K562 (cell line): ENCODE data around the gene HSPA1L. TPM values are rescaled to one million over a fixed set of nuclear protein-coding genes. Genes with fewer than 3 reads are reported as not detected.

ENCODE experiments used
- ARHGAP35 ChIP-seq: fragments of 450-650 bp; IDR thresholded peaks from 2 replicates; pipeline ENCODE4 v1.6.1; 2018; ENCODE audit not compliant: partially characterized antibody
- CAMTA2 ChIP-seq: fragments of 250-450 bp; sonication (Bioruptor Pico); conservative IDR thresholded peaks from 2 replicates; pipeline ENCODE4 v1.5.1; 2022
- DDX20 ChIP-seq: fragments of 450-650 bp; IDR thresholded peaks from 2 replicates; pipeline ENCODE4 v1.6.1; 2016; ENCODE audit warnings: missing genetic modification characterization, low read depth, mild to moderate bottlenecking, missing compliant biosample characterization, moderate library complexity
- HEY1 ChIP-seq: fragments of 250-450 bp; sonication (Bioruptor Pico); IDR thresholded peaks from 2 replicates; pipeline ENCODE4 v1.5.0; 2020; ENCODE audit warnings: mild to moderate bottlenecking, moderate library complexity, borderline replicate concordance
- MEIS2 ChIP-seq: fragments of 450-650 bp; IDR thresholded peaks from 2 replicates; pipeline ENCODE4 v1.6.1; 2014; ENCODE audit warnings: mild to moderate bottlenecking; ENCODE audit not compliant: partially characterized antibody
- MXI1 ChIP-seq: IDR thresholded peaks from 2 replicates; pipeline ENCODE4 v1.6.1; 2011; ENCODE audit warnings: low read depth, mild to moderate bottlenecking, improper control_type of control experiment, low read length
- RAD21 ChIP-seq, 2 experiments: fragments of 250-450 bp in 1 of 2; fragments of 450-650 bp in 1 of 2; sonication (Bioruptor Pico) in 1 of 2; formaldehyde crosslinking in 1 of 2; IDR thresholded peaks in 1 of 2; conservative IDR thresholded peaks in 1 of 2; 2 replicates each; pipeline versions ENCODE4 v1.4.0 to v1.8.0; 2020 to 2022; ENCODE audit warnings: mild to moderate bottlenecking in 2 of 2, moderate library complexity in 1 of 2
- ZC3H8 ChIP-seq: fragments of 450-650 bp; IDR thresholded peaks from 2 replicates; pipeline ENCODE4 v1.6.1; 2017
- ZEB2 ChIP-seq: fragments of 450-650 bp; IDR thresholded peaks from 2 replicates; pipeline ENCODE4 v1.6.1; 2016
- ZNF263 ChIP-seq: sonication (generic); formaldehyde crosslinking; IDR thresholded peaks from 2 replicates; pipeline ENCODE4 v1.8.0; 2022; ENCODE audit warnings: mild to moderate bottlenecking, missing genetic modification reagents, borderline replicate concordance
- polyA plus RNA-seq, 8 experiments: library from polyadenylated mRNA; depleted of rRNA in 4 of 8; stranded (reverse) in 5 of 8; unstranded in 3 of 8; fragments of >200 nt; fragmentation: Nextera tagmentation in 2 of 8; fragmentation: Illumina TruSeq in 1 of 8; extraction: Ambion mirVana in 2 of 8; extraction: Trizol in 1 of 8; gene quantifications; 2 replicates each; pipeline versions ENCODE4 v1.2.1 to v1.2.3, GENCODE V29; 2011 to 2014; ENCODE audit warnings: inconsistent platforms in 1 of 8, missing spikeins in 1 of 8
- total RNA-seq, 7 experiments: library from RNA; depleted of rRNA in 6 of 7; stranded (reverse); fragments of >200 nt in 6 of 7; fragmentation: Illumina TruSeq in 2 of 7; extraction: Trizol in 2 of 7; gene quantifications; 2 replicates each; pipeline versions ENCODE4 v1.2.1 to v1.2.3, GENCODE V29; 2011 to 2021; ENCODE audit warnings: low replicate concordance in 1 of 7
- TF ChIP-seq, protein P1 (sequence below), 2 experiments: fragments of 450-650 bp; formaldehyde crosslinking in 1 of 2; IDR thresholded peaks; 2 replicates each; pipeline versions ENCODE4 v1.4.0 to v1.6.1; 2014 to 2020; ENCODE audit warnings: mild to moderate bottlenecking in 2 of 2, borderline replicate concordance in 1 of 2, low read depth in 1 of 2
- TF ChIP-seq, protein P2 (sequence below): fragments of 450-650 bp; formaldehyde crosslinking; IDR thresholded peaks from 2 replicates; pipeline ENCODE4 v1.4.0; 2020; ENCODE audit warnings: mild to moderate bottlenecking
- TF ChIP-seq, protein P3 (sequence below): fragments of 250-450 bp; sonication (Bioruptor Pico); IDR thresholded peaks from 2 replicates; pipeline ENCODE4 v1.4.0; 2020; ENCODE audit warnings: mild to moderate bottlenecking, moderate library complexity, borderline replicate concordance
- TF ChIP-seq, protein P4 (sequence below): sonication (generic); formaldehyde crosslinking; IDR thresholded peaks from 2 replicates; pipeline ENCODE4 v1.8.1; 2022; ENCODE audit warnings: missing genetic modification reagents

Gene HSPA1L
- total and polyA plus RNA-seq, 9 of the 15 experiments (the other 6 are each of a cell fraction or from before 2014, with no cell fraction given): 0.14 to 2.1 (median 1.3) TPM

DNA sequence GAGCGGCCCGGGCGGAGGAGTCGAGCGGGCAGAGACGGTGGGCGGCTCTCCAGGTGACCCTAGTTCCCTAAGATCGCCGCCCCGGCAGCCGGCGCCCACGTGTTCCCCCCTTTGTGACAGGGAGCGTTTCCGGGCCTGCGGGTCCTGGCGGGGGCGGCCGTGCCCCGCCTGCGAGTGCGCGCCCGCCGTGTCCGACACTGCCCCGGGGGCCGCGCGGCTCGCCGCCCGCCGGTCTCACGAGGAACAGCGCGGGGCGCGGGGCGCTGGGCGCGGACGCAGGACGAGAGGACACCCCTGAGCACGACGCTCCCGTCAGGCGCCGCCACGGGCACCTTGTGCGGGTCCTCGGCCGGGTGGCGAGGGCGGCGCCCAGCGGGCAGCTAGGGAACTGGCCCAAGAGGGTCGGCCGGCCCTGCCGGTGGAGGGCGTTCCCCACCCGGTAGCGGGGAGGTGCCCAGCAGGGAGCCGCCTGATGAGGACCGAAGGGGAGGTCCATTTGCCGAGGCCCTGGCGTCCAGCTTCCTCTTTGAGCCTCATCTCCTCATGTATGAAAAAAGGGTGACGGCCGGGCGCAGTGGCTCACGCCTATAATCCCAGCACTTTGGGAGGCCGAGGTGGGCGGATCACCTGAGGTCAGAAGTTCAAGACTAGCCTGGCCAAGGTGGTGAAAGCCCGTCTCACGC lies 19.3 kb downstream of the HSPA1L start, which contains the start of gene VARS1 (continued):
- TF ChIP-seq ZNF263 (CRISPR knock-in tag): peak; percentile 63; the same call in 1 of the 2 replicates
- TF ChIP-seq, protein P1, sequence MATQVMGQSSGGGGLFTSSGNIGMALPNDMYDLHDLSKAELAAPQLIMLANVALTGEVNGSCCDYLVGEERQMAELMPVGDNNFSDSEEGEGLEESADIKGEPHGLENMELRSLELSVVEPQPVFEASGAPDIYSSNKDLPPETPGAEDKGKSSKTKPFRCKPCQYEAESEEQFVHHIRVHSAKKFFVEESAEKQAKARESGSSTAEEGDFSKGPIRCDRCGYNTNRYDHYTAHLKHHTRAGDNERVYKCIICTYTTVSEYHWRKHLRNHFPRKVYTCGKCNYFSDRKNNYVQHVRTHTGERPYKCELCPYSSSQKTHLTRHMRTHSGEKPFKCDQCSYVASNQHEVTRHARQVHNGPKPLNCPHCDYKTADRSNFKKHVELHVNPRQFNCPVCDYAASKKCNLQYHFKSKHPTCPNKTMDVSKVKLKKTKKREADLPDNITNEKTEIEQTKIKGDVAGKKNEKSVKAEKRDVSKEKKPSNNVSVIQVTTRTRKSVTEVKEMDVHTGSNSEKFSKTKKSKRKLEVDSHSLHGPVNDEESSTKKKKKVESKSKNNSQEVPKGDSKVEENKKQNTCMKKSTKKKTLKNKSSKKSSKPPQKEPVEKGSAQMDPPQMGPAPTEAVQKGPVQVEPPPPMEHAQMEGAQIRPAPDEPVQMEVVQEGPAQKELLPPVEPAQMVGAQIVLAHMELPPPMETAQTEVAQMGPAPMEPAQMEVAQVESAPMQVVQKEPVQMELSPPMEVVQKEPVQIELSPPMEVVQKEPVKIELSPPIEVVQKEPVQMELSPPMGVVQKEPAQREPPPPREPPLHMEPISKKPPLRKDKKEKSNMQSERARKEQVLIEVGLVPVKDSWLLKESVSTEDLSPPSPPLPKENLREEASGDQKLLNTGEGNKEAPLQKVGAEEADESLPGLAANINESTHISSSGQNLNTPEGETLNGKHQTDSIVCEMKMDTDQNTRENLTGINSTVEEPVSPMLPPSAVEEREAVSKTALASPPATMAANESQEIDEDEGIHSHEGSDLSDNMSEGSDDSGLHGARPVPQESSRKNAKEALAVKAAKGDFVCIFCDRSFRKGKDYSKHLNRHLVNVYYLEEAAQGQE (IDR thresholded peaks at IDR 0.05; ENCODE audit: borderline replicate concordance): peak; percentile 96
- TF ChIP-seq, protein P1 (CRISPR knock-in tag; IDR thresholded peaks at IDR 0.05; ENCODE audit: low read depth): peak; percentile 91; the same call in 1 of the 2 replicates
- peak; percentile 93 for TF ChIP-seq ZEB2
- peak; percentile 56; the same call in 1 of the 2 replicates for TF ChIP-seq CAMTA2 (CRISPR knock-in tag)
- TF ChIP-seq, protein P2, sequence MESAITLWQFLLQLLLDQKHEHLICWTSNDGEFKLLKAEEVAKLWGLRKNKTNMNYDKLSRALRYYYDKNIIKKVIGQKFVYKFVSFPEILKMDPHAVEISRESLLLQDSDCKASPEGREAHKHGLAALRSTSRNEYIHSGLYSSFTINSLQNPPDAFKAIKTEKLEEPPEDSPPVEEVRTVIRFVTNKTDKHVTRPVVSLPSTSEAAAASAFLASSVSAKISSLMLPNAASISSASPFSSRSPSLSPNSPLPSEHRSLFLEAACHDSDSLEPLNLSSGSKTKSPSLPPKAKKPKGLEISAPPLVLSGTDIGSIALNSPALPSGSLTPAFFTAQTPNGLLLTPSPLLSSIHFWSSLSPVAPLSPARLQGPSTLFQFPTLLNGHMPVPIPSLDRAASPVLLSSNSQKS (CRISPR knock-in tag): peak; percentile 18; the same call in 1 of the 2 replicates
- peak; percentile 99 to 100 for TF ChIP-seq RAD21 (CRISPR knock-in tag; conservative IDR thresholded peaks at IDR 0.05 in 1 of 2, IDR thresholded peaks at IDR 0.05 in 1 of 2)
- TF ChIP-seq, protein P3, sequence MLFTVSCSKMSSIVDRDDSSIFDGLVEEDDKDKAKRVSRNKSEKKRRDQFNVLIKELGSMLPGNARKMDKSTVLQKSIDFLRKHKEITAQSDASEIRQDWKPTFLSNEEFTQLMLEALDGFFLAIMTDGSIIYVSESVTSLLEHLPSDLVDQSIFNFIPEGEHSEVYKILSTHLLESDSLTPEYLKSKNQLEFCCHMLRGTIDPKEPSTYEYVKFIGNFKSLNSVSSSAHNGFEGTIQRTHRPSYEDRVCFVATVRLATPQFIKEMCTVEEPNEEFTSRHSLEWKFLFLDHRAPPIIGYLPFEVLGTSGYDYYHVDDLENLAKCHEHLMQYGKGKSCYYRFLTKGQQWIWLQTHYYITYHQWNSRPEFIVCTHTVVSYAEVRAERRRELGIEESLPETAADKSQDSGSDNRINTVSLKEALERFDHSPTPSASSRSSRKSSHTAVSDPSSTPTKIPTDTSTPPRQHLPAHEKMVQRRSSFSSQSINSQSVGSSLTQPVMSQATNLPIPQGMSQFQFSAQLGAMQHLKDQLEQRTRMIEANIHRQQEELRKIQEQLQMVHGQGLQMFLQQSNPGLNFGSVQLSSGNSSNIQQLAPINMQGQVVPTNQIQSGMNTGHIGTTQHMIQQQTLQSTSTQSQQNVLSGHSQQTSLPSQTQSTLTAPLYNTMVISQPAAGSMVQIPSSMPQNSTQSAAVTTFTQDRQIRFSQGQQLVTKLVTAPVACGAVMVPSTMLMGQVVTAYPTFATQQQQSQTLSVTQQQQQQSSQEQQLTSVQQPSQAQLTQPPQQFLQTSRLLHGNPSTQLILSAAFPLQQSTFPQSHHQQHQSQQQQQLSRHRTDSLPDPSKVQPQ: no peak
- no peak for TF ChIP-seq DDX20 (tag)
- TF ChIP-seq MXI1: peak; percentile 99
- TF ChIP-seq ARHGAP35: no peak
- TF ChIP-seq, protein P4, sequence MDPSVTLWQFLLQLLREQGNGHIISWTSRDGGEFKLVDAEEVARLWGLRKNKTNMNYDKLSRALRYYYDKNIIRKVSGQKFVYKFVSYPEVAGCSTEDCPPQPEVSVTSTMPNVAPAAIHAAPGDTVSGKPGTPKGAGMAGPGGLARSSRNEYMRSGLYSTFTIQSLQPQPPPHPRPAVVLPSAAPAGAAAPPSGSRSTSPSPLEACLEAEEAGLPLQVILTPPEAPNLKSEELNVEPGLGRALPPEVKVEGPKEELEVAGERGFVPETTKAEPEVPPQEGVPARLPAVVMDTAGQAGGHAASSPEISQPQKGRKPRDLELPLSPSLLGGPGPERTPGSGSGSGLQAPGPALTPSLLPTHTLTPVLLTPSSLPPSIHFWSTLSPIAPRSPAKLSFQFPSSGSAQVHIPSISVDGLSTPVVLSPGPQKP (CRISPR knock-in tag): 0 out of 2 replicates have a peak, but pooled peaks have one; percentile 79
- no peak; the same call in 1 of the 2 replicates for TF ChIP-seq HEY1 (CRISPR knock-in tag)
- TF ChIP-seq ZC3H8: no peak
- TF ChIP-seq MEIS2: peak; percentile 75
